Sigmoid colon (tissue), 4 donors: ENCODE measurements around the gene EPHB1.

ENCODE experiments used
- CTCF ChIP-seq, 4 experiments: fragments of 450-650 bp in 3 of 4; fragments of 200-600 bp in 1 of 4; IDR thresholded peaks; one replicate each; pipeline ENCODE4 v1.5.1; 2016 to 2019; ENCODE audit warnings: antibody characterized with exemption in 4 of 4, mild to moderate bottlenecking in 3 of 4, moderate library complexity in 2 of 4
- EP300 ChIP-seq, 4 donors: sonication (generic); formaldehyde crosslinking; IDR thresholded peaks; one replicate each; pipeline ENCODE4 v1.6.1; 2017; ENCODE audit warnings: antibody characterized with exemption in 4 of 4
- POLR2A ChIP-seq, 2 donors: fragments of 450-650 bp; IDR thresholded peaks; one replicate each; pipeline ENCODE4 v1.6.1; 2016; ENCODE audit warnings: antibody characterized with exemption in 2 of 2, mild to moderate bottlenecking in 2 of 2, moderate library complexity in 2 of 2
- POLR2AphosphoS5 ChIP-seq, 4 donors: sonication (generic); formaldehyde crosslinking; IDR thresholded peaks; one replicate each; pipeline ENCODE4 v1.6.1; 2017; ENCODE audit warnings: antibody characterized with exemption in 4 of 4

GRCh38 chr3:135135445-135135844 is 340.4 kb downstream of the EPHB1 start:
- no peak for TF ChIP-seq CTCF (IDR thresholded peaks at IDR 0.05)
- TF ChIP-seq EP300 (IDR thresholded peaks at IDR 0.05) = no peak
- no peak for TF ChIP-seq POLR2AphosphoS5 (IDR thresholded peaks at IDR 0.05)
- TF ChIP-seq POLR2A (IDR thresholded peaks at IDR 0.05) = no peak
